ENCODE data around the gene TAC4.

The TAC4 gene, protein sequence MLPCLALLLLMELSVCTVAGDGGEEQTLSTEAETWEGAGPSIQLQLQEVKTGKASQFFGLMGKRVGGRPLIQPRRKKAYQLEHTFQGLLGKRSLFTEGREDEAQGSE

DNA sequence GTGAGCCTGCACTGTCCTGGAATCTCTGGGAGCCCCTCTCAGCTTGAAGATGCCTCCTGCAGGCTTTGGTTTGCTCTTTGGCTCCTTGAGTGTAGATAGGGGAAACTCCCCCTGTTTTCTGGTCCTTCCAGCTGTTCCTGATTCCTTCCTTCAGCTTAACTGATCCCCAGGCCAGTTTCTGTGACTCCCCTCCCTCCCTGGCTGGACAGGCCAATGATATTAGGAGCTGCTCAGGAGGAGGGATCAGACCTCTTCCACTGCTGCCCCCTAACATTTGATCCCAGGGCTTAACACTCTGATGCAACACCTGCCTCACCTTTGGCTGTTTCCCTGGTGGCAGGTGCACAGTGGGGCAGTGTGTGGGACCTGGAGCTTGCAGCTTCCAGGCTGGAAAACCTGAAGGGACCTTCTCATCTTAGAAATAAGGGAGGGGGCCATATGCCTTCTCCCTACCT, at the start of gene TAC4:
TSS of gene TAC4 (minus strand) at position 51 of the 455 bp plus-strand sequence. CDS start 52 bp downstream, outside the sequence.
- DNase-seq, result no peak

DNA sequence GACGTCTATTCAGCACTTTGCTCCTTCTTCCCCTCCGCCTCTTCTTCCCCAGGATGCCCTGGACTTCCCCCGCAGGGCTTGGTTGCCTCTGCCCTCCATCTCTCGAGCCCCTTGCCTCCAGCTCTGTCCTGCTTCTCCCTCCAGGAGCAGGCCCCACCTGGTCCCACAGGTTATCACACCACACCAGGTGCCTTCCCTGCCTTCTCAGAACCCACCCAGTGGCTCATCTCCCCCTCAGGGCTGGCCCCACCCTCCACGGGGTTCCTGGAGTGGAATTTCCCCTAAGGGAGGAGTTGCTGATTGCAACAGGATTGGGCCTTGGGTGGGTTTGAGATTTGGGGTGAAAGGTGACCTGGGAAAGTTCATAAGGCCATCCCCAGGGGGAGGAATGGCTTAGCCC, 49.0 kb upstream of the TAC4 start:
- no peak for DNase-seq

DNA sequence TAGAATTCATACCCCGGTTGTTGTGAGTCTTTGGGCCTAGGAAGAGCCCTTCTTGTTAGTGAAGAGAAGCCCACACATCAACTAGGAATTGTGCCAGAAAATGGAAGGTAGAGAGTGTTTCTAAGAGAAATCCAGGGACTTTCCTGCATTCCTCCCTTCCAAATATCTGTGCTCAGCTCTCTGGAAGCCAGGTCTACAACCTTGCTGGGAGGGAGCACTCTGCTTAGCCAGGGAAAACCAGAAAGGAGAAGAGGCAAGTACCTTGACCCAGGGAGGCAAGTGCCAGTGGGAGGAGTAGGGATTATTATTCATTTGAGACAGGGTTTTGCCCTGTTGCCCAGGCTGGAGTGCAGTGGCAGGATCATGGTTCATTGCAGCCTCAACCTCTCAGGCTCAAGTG, 48.4 kb upstream of the TAC4 start:
- DNase-seq, result no peak

DNA sequence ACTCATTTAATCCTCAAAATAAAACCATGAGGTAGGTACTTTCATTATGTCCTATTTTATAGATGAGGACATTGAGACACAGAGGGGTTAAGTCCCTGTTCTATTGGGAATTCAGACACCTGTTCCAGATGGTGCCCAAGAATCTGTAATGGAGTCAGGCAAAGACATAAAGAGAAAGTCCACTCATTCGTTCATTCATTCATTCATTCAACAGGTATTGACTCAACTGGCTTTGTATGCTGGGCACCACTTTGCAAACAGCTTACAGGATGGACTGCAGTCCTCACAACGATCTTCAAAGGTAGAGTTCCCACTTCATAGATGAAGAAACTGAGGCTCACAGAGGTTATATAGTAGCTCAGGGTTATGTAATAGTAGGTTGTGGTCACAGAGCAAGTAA, 47.9 kb upstream of the TAC4 start:
- no peak for DNase-seq

DNA sequence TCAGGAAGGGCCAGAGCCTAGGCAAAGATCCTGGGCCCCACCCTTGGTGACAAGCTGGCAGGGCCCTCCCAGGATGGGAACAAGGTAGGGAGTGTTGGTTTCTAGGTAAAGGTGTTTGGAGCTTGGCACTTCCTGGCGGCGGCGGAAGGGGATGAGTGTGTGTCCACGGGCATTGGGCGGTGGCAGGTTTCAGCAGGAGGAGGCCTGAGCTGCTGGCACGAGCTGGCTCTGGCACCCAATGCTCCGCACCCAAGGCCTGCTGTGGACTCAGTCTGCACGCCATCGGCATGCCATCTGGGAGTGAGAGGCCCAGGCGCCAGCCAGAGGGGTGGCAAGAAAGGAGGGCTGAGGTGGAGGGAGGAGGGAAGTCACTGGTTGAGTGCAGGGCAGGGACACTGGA, 46.9 kb upstream of the TAC4 start:
- no peak for DNase-seq

DNA sequence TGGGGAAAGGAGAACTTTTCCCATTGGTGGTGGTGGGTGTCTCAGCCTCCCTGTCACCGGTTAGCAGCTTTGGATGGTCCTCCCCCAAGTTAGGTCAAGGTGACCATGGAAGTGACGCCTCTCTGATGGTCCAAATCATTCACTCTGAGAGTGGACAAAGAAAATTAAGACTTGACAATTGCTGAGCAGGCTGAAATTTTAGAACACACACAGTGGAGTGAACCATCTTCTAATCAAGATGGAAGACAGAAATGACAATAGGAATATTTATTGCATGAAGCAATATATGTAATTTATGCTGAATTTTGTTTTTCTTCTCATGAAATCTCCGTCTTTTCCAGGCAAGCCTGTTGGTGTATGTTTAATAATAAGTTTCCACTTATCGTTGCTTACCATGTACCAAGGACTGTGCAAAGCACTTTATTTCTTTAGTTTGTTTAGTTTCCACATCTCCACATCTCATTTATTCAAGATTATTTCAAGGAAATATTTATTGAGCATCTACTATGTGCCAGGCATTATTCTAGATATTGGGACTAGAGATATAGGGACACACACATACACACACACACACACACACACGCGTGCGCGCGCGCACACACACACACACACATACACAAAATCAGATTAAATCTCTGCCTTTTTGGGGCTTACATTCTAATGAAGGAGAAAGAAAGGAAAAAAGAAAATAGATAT, 44.0 kb upstream of the TAC4 start:
- no peak for DNase-seq

DNA sequence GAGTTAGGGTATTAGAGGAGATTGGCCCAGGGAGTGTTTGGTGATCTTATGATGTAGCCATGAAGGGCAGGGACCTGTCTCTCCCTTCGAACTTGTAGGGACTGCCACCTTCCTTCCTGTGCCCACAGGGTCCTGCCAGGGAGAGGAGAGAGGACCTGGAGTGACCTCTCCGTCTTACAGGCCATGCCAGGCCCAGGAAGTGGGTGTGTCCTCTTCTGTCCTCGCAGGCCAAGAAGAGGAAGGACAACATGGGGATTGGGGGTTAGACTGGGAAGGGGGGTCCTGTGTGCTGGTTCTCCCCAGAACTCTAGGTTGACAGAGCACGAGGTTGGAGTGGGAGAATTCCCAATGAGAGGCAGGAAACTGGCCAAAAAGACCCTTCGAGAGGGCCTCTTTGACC, 43.4 kb upstream of the TAC4 start:
- no peak for DNase-seq

DNA sequence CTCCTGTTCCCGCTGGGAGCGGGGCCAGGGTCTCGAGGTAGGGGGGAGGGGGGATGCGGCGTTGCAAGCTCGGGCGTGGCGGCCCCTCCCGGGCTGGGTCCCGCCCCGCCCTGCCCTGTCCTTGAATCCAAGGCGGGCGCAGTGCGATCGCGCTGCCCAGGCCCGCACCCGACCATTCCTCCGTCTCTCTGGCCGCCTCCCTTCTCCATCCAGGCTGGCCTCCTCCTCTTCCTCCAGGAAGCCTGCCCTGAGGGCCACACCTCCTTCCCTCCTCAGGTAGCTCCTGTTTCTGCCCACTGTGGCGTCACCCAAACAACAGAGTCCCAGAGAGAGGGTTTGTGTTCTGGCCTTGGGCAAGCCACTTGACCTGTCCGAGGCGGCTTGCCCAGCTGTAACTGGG, 43.0 kb upstream of the TAC4 start:
- no peak for DNase-seq

DNA sequence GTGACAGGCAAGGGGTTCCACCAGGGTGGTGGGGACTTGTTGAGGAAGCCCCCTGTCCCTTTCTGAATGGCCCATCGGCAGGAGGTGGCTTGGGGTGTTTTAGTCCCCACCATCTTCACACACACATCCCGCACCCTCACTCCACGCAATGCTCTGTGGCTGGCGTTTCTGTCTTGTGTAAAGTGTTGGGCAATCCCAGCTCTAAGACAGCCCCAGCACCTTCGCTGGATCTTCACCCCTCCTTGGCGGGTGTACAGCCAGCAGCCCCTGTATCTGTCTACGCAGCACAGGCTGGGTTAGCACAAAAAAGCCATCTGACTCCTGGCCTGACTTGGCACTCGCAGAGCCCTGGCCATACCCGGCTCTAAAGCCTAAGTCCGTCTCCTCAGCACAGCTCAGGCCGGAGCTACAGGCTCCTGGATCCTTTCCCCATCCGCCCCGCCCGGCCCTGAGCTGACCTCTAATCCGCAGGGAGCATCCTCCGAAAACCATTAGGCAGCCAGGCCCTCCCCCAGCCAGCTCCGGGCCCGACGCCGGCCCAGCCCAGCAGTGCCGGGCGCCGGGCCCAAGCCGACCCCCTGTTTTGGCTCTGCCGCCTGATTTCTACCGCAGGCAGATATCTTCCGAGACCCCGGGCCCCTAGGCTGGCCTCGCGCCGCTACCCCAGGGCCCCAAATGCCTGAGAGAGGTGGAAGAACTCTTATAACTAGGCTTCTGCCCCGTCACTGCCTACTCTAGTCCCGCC, 42.4 kb upstream of the TAC4 start:
- DNase-seq, result no peak

DNA sequence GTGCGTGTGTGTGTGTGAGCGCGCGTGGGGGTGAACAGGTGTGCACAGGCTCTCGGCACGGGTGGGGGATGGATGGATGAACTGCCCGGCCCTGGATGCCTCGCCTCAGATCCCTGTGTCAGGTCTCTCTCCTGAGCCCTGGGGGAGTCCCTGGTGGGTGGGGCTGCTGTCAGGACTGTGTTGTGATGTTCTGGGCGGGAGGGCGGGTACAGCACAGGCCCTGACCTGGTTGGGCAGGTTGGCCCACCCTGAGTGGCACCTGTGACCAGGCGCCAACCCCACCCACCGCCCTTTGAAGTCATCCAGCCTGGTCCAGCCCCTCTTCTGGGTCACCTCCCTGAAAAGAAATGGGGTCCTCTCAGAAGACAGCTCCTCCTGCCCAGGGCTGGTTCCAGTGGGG, 41.6 kb upstream of the TAC4 start:
- DNase-seq, result peak in 1 of 3 experiments; percentile 6

DNA sequence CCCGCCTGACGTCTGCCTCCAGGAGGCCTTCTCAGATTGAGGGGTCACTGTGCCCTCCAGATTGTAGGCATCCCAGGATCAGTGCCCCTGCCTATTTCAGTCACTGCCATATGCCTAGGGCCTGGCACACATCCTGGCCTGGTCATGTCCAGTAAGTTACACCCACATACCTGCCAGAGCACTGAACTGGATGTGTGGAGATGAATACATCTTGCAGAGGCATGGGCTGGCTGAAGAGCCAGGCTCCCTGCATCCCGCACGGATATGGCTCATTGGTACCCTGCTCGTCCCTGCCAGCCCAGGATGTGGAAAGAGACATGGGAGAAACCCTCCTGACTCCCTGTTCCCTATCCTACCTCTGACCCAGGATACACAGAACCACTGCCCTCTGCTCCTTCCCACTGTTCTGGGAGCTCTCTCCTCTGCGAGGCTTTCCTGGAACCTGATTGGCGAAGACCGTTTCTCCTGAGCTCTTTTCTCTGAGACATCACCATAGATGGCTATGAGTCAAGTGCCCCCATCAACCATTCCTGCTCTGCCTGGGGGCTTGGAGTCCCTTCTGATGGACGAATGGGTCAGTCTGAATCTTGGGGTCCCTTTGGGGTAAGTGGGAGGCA, 40.0 kb upstream of the TAC4 start:
- no peak for DNase-seq

DNA sequence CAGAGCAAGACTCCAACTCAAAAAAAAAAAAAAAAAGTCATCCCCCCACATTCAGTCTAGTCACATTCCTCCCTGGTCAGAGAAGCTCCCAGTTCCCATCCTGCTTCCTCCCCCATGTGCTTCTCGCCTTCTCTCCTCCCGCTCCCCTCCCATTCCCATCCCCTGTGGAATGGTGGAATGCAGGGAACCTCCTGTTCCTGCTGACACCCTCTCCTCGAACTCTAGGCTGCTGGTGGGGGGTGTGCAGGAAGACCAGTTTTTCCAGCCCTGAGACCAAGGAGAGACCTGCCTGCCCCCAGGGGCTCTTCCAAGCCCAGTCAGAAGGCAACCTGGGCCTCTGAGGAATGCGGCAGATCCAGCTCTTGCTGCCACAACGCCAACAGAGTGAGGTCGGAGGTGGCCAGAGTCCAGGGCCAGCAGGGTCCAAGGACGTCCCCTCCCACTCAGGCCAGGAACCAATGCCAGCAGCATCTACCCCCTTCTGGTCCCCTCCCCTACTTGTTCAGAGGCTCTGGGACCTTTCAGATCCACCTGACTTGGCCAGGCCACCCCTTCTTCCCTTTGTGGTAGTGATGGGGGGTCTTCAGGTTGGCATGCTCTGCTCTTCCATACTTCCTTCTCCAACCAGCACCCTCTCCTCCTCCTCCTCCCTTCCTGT, 39.3 kb upstream of the TAC4 start:
- DNase-seq, result peak in 1 of 3 experiments; percentile 12

DNA sequence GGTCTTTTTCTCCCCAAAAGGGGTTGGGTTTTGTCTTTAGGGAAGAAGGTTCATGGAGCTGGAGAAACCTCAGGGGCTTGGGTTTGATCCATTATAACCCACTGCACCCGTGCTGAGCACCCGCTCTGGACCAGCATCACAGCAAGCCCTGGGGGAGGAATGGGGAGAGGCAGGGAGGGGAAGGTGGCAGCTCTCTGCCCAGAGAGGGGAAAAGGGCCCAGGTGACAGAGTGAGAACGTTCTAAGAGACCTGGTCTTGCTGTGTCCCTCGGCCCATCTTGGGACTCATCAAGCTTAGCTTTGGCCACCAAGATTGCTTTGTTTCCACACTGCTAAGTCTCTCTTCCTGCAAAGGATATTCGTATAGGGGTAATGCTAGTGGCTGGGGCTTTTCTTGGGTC, 38.2 kb upstream of the TAC4 start:
- no peak for DNase-seq

DNA sequence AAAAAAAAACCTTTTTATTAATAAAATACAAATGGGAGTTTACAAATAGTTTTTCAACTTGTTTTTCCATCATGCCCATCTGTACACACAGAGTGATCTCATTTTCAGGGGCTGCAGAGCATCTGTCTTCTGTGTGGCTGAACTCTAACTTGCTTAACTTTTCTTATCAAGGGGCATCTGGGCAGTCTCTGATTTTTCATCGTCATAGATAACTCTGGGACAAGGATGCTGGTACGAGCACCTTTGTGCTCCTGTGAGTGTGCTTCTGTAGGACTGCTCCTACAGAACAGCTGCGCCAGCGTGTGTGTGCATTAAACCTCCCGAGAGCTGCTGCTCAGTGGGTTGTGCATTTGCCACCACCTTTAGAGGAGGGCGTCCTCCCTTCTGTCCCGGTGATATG, 34.6 kb upstream of the TAC4 start:
- DNase-seq, result no peak

DNA sequence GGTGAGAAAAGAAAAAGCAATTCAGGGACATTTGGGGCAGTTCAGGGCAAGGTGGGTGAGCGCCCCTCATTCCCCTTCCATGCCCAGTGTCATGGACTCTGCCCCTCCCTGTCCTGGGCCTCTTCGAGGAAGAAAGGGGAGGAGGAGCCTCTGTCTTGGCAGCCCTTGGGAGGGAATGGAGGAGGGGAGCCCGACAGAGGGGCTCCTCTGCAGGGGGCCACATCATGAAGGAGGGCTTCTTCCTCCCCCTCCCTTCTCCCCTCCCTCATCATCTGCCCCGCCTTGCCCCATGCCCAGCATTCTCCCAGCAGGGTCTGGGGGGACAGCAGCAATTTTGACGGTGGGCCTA, 33.2 kb upstream of the TAC4 start:
- no peak for DNase-seq

DNA sequence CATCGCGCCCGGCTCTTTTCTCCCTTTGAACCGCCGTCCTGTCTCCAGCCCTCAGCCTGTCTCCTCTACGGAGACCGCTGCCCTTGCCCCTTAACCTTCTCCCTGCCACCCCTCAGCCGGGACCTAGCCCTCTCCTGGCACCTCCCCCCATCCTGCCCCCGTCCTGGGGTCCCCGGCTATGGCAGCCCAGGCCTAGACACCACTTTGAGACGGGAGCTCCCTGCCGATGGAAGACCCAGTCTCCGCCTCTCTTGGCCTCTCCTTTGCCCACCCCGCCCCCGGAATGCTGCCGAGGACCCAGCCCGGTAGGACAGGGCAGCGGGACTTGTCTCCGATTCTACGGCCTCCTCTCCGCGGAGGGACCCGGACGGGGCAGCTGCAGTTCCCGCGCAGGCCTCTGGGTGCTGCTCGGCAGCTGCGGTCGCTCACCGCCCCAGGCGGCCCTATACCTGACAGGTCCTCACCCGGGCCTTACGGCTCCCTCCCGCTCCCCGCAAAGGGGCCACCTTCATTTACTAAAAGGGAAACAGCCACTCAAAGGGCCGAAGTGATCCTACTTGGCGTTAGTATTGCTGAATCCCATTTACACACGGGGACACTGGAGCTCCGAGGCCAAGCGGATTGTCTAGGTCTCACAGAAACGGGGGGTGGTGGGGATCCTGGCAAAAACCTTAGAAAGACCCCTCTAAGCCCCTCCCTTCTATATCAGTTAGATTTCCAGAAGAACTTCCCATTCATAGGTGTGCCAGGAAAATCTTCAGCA, 32.6 kb upstream of the TAC4 start:
- peak; percentile 57 to 78 (median 77) for DNase-seq

DNA sequence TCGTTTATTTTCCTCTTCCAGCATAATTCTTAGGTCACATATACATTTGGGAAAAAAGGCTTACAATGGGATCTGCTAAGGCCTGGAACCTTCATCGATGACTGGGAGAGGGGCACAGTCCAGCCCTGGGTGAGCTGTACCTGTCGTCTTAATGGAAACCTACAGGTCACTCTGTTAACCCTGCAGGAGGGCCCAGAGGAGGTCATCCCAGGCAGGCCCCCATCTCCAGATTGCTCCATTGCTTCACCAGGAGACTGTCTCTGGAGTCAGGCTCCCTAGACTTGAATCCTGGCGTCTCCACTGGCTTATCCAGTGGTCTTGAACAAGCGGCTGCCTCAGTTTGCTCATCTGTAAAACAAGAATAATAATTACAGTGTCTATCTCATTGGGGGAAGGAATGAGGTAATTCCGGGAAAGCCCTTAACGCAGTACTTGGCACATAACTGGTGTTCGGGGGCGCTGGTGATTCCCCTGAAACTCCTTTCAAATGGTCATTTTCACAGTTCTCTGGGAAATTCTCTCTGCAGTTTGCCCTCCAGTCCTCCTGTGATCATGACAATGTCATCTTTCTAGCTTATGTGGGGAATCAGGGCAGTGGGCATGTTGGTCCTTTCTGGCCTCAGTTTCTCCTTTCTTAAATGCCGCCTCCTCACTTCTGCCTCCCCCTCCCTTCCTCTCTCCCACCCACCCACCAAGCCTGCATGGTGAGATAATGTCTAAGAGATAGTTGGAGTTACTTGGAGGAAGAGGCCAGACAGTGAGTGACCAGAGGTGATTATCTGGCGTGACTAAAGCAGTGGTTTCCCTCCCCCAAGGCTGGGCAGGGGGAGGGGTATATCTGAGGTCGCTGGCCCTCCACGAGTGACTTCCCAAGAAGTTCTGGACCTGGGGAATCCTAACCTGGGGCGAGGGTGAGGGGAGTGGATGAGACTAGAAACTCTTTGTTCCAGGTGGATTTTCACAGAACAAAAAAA, 31.3 kb upstream of the TAC4 start:
- DNase-seq, result no peak

DNA sequence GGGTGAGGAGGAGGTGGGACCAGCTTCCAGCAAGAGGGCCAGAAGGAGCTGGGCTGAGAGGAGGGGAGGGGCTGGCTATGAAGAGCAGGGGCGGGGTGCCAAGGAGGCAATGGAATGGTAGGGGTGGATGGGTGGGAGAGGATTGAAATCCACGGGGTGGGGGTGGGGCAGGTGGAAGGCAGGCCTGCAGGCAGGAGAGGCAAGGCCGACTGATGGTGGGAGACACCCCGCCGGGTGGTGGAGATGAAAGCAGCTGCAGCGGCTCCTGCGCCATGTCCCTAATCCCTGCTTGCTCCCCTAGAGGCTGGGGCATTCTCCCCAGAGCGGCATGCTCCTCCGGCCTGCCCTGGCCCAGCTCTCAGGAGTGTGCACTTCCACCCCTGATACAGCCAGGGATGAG, 27.8 kb upstream of the TAC4 start:
- DNase-seq, result no peak

DNA sequence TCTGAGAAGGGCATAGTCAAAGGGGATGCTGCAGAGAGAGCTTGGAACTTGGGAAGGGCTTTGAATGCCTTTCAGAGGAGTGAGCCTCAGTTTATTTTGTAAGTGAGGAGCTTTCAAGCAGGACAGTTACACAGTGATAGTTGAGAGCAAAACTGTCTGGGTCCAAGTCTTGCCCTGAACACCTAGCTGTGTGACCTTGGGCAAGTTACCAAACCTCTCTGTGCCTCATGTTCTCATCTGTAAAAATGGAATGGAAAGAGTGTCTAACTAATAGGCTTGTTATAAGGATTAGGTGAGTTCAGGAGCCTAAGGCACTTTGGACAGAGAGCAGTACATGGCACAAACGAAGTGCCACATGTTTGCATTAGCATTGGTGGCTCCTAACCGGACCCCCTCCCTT, 27.0 kb upstream of the TAC4 start:
- no peak for DNase-seq

DNA sequence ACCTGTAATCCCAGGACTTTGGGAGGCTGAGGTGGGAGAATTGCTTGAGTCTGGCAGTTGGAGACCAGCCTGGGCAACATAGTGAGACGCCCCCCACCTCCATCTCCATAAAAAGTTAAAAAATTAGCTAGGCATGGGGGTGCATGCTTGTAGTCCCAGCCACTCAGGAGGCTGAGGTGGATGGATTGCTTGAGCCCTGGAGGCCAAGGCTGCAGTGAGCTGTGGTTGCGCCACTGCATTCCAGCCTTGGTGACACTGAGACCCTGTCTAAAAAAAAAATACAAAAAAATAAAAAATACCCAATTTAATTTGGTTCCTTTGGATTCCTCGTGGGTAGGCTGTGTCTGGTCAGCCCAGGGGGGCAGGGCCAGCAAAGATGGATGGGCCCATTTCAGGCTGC, 26.1 kb upstream of the TAC4 start:
- no peak for DNase-seq

DNA sequence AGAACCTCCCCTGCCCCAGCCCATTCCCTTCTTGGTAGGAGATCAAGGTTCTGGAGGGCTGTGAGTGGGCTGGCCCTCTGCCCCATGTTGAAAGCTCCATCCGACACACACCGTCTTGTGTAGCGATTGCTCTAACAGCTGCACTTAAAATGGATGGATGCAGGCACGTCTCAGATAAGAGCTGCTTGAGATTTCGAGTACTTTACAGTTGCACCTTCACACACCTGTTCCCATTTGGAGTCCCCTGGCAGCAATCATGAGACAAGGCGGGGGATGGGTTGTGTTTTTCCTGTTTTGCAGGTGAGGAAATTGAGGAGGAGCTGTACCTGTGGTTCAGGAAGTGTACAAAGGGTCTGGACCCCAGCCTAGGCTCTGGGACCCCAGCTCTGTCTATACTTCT, 25.6 kb upstream of the TAC4 start:
- DNase-seq, result peak; percentile 57 to 96 (median 80)

Data from NCI-H1417 (cell line).